ENCODE results near the gene TIE1. TPM values are rescaled to one million over a fixed set of nuclear protein-coding genes. Genes with fewer than 3 reads are reported as not detected.

TIE1 gene
- total RNA-seq, 6 experiments from 2014 or later: 0.33 to 1.2 (median 0.54) TPM; not detected in 1

- TF ChIP-seq CTCF (IDR thresholded peaks at IDR 0.05): no peak
- Mint-ChIP-seq H3K4me3 (no peak overlapping the region), H3K27ac (no peak overlapping the region), H3K36me3 (ENCODE audit: low read depth) (no peaks in the 10 kb centered on the region), H3K9me3 (no peaks in the 10 kb centered on the region), H3K27me3 (ENCODE audit: insufficient read depth) (peaks cover 13% of the 10 kb centered on the region), H3K4me1 (ENCODE audit: low read depth) (peaks cover 4% of the 10 kb centered on the region)
- DNase-seq: no peak
These were observed 21.1 kb upstream of the TIE1 start for GRCh38 chr1:43279666-43280065.

- Mint-ChIP-seq H3K9me3 (no peaks in the 10 kb centered on the region), H3K27me3 (ENCODE audit: insufficient read depth) (peaks cover 13% of the 10 kb centered on the region), H3K27ac (no peak overlapping the region), H3K4me3 (no peak overlapping the region), H3K4me1 (ENCODE audit: low read depth) (no peaks in the 10 kb centered on the region), H3K36me3 (ENCODE audit: low read depth) (no peaks in the 10 kb centered on the region)
- no peak for DNase-seq
- no peak for TF ChIP-seq CTCF (IDR thresholded peaks at IDR 0.05)
These were observed 20.1 kb upstream of the TIE1 start for GRCh38 chr1:43280692-43281091.

- H3K27me3 Mint-ChIP-seq (ENCODE audit: insufficient read depth): peaks cover 20% of the 10 kb centered on the region
- H3K27ac Mint-ChIP-seq: no peak overlapping the region
- H3K36me3 Mint-ChIP-seq (ENCODE audit: low read depth): no peaks in the 10 kb centered on the region; the same call in 1 of the 2 replicates
- no peaks in the 10 kb centered on the region for H3K4me1 Mint-ChIP-seq (ENCODE audit: low read depth)
- H3K9me3 Mint-ChIP-seq: no peaks in the 10 kb centered on the region
- H3K4me3 Mint-ChIP-seq: no peak overlapping the region
- no peak for TF ChIP-seq CTCF (IDR thresholded peaks at IDR 0.05)
- no peak for DNase-seq
These were observed 18.3 kb upstream of the TIE1 start for GRCh38 chr1:43282220-43283195.

- Mint-ChIP-seq H3K9me3 (no peaks in the 10 kb centered on the region), H3K4me3 (no peak overlapping the region), H3K36me3 (ENCODE audit: low read depth) (no peaks in the 10 kb centered on the region; the same call in 1 of the 2 replicates), H3K27ac (no peak overlapping the region), H3K27me3 (ENCODE audit: insufficient read depth) (peaks cover 23% of the 10 kb centered on the region), H3K4me1 (ENCODE audit: low read depth) (no peaks in the 10 kb centered on the region)
- no peak for DNase-seq
- TF ChIP-seq CTCF (IDR thresholded peaks at IDR 0.05): no peak
These were observed 16.7 kb upstream of the TIE1 start for GRCh38 chr1:43284065-43284464.

GRCh38 chr1:43284546-43285110 is 16.2 kb upstream of the TIE1 start:
- Mint-ChIP-seq H3K4me3 (no peak overlapping the region), H3K4me1 (ENCODE audit: low read depth) (no peaks in the 10 kb centered on the region), H3K36me3 (ENCODE audit: low read depth) (no peaks in the 10 kb centered on the region; the same call in 1 of the 2 replicates), H3K27ac (no peak overlapping the region), H3K9me3 (no peaks in the 10 kb centered on the region), H3K27me3 (ENCODE audit: insufficient read depth) (peaks cover 23% of the 10 kb centered on the region)
- DNase-seq: no peak
- no peak for TF ChIP-seq CTCF (IDR thresholded peaks at IDR 0.05)

Data from HFFc6 (cell line).